Measurements from ENCODE around the gene PPID.
A peak's percentile ranks its signal among the peaks of the same experiment; 100 is the strongest.
"Not testable (repeated sequence)": the region's sequence is repeated elsewhere in the genome, so short reads cannot be mapped to it uniquely, and the experiment has no call there.

PPID gene

GRCh38 chr4:158738866-158739265 is 15.7 kb upstream of the PPID start:
- no peak for DNase-seq (ENCODE audit: low read depth in 3 of 3, low spot score in 1 of 3)

GRCh38 chr4:158729716-158730559 is 6.7 kb upstream of the PPID start:
- peak in 2 of 3 donors; percentile 12 to 14 for DNase-seq (ENCODE audit: low read depth in 3 of 3, low spot score in 1 of 3)

- no peak for DNase-seq (ENCODE audit: low read depth in 3 of 3, low spot score in 1 of 3)
Observed at GRCh38 chr4:158728236-158728635, 5.0 kb upstream of the PPID start.

GRCh38 chr4:158726633-158727032 is 3.4 kb upstream of the PPID start:
- no peak for DNase-seq (ENCODE audit: low read depth in 3 of 3, low spot score in 1 of 3)

- no peak for DNase-seq (ENCODE audit: low read depth in 3 of 3, low spot score in 1 of 3)
Observed at GRCh38 chr4:158724637-158725036, 1.4 kb upstream of the PPID start.

GRCh38 chr4:158722291-158722916 is 792 bp downstream of the PPID start:
- no peak for DNase-seq (ENCODE audit: low read depth in 3 of 3, low spot score in 1 of 3)

- no peak for DNase-seq (ENCODE audit: low read depth in 3 of 3, low spot score in 1 of 3)
Observed at GRCh38 chr4:158721680-158722079, 1.5 kb downstream of the PPID start.

GRCh38 chr4:158715802-158716201 is 7.4 kb downstream of the PPID start:
- no peak for DNase-seq (ENCODE audit: low read depth in 3 of 3, low spot score in 1 of 3)

GRCh38 chr4:158714937-158715336 is 8.3 kb downstream of the PPID start:
- DNase-seq (ENCODE audit: low read depth in 3 of 3, low spot score in 1 of 3): no peak

- not testable (repeated sequence) for DNase-seq (ENCODE audit: low read depth in 3 of 3, low spot score in 1 of 3)
Observed at GRCh38 chr4:158712622-158713021, 10.6 kb downstream of the PPID start.

GRCh38 chr4:158710814-158711213 is 12.4 kb downstream of the PPID start:
- no peak for DNase-seq (ENCODE audit: low read depth in 3 of 3, low spot score in 1 of 3)

GRCh38 chr4:158704274-158704673 is 18.9 kb downstream of the PPID start:
- DNase-seq (ENCODE audit: low read depth in 3 of 3, low spot score in 1 of 3): no peak

- no peak for DNase-seq (ENCODE audit: low read depth in 3 of 3, low spot score in 1 of 3)
Observed at GRCh38 chr4:158688813-158689212, 34.4 kb downstream of the PPID start.

- DNase-seq (ENCODE audit: low read depth in 3 of 3, low spot score in 1 of 3): no peak
Observed at GRCh38 chr4:158682066-158682465, 41.1 kb downstream of the PPID start.

- DNase-seq (ENCODE audit: low read depth in 3 of 3, low spot score in 1 of 3): no peak
Observed at GRCh38 chr4:158681629-158682028, 41.6 kb downstream of the PPID start.

- no peak for DNase-seq (ENCODE audit: low read depth in 3 of 3, low spot score in 1 of 3)
Observed at GRCh38 chr4:158678767-158679166, 44.4 kb downstream of the PPID start.

- no peak for DNase-seq (ENCODE audit: low read depth in 3 of 3, low spot score in 1 of 3)
Observed at GRCh38 chr4:158676076-158676475, 47.1 kb downstream of the PPID start.

- no peak for DNase-seq (ENCODE audit: low read depth in 3 of 3, low spot score in 1 of 3)
Observed at GRCh38 chr4:158673633-158674032, 49.6 kb downstream of the PPID start.

- peak; percentile 92 to 97 (median 96) for DNase-seq (ENCODE audit: low read depth in 3 of 3, low spot score in 1 of 3)
Observed at GRCh38 chr4:158671915-158672806, 51.0 kb downstream of the PPID start, which contains the start of gene ETFDH. TSS of gene ETFDH (plus strand) at chr4:158672296. CDS start at chr4:158672457, 161 bp downstream.

- DNase-seq (ENCODE audit: low read depth in 3 of 3, low spot score in 1 of 3): no peak
Observed at GRCh38 chr4:158671665-158671914, 51.6 kb downstream of the PPID start, which contains the start of gene C4orf46. TSS of gene C4orf46 (minus strand) at chr4:158671887. CDS start at chr4:158671801, 86 bp downstream.

GRCh38 chr4:158670975-158671664 is 52.1 kb downstream of the PPID start:
- peak in 1 of 3 donors; percentile 42 for DNase-seq (ENCODE audit: low read depth in 3 of 3, low spot score in 1 of 3)
